ENCODE measurements around the gene C10orf105.

Gene C10orf105

DNA sequence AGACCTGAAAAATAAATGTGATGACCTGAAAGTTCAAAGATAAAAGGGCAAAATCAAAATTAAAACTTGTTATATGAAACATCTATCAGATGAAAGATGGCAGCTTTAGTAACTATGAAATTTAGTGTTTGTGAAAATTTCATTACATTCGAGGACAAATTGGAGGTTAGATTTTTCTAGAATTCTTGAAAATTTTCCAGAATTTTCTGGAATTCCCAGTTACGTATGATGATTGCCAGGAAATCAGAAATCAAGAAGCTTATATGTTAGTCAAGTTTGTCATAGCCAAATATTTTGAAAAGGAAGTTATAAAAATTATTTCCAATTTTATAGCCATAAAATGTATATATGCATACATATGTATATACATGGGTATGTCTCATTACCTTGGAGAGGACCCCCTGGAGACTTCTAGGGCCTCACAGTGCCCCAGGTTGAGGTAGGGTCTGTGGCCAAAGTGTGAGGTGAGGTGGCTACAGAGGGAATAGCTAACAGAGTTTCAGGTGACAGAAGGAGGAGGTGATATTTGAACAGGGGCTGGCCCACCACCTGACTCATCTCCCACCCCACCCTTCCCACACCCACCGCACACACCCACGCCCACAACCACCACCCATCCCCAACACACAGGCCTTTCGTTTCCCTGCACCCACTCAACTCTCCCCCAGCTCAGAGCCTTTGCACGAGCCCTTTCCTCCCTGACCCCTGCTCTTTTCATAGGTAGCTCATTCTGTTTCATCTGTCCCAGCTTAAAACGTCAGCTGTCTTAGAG, 21.5 kb downstream of the C10orf105 start:
- no peak for DNase-seq (ENCODE audit: low read depth, low spot score)

- no peak for DNase-seq (ENCODE audit: low read depth, low spot score)
Observed at GRCh38 chr10:71696628-71697326, 22.8 kb downstream of the C10orf105 start.

- DNase-seq (ENCODE audit: low read depth, low spot score): no peak
Observed at GRCh38 chr10:71695502-71696476, 23.8 kb downstream of the C10orf105 start.

DNA sequence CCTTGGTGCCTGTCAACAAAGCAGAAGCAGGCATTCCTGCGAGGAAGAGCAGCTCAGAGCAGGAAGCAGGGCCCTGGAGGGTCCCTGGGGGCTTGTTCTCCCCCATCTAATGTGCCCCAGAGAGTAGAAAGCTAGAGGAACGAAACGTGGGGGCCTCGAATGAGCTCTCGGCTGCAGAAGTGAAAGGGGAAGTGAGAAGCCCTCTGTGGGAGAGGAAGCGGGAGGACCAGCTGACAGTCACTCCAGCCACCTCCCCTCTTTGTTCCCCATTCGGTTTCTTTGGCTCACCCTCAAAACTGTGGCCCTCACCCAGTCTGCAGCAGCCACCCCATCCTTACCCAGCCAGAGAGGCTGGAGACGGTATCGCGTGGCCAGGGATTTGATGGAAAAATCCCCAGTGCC, 25.0 kb downstream of the C10orf105 start:
- DNase-seq (ENCODE audit: low read depth, low spot score): no peak

DNA sequence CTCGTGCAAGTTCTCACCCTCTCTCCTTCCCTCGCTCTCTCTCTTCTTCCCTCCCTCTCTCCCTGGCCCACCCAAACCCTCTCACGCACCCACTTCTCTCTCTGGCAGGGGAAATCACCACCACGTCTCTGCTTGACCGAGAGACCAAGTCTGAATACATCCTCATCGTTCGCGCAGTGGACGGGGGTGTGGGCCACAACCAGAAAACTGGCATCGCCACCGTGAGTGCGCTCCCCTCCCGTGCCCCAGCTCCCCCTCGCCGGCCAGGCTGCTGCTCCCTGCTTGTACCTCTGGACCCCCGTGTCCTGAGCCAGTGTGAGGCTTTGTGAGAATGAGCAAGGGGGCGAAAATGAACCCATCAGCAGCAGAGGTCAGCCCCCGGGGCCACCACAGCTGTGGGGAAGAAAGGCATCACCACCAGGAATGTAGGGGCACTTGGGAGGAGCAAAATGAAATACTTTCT, 25.5 kb downstream of the C10orf105 start:
- DNase-seq (ENCODE audit: low read depth, low spot score): no peak

DNA sequence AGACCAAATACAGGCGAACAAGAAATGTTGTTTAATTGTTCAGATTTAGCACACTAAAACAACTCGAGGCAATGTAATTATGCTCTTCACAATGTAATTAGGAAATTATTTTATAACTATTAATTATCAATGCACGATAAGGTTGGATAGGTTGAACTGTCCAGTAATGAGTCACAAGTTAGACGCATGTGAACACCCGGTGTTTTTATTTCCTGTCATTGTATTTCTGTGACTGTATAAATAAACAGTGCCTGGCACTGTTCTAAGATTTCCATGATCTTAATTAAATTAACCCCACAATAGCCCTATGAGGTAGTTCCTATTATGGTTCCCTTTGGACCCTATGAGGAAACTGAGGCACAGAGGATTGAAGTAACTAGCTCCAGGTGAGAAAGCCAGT, 26.2 kb downstream of the C10orf105 start:
- no peak for DNase-seq (ENCODE audit: low read depth, low spot score)

- DNase-seq (ENCODE audit: low read depth, low spot score): no peak
Observed at GRCh38 chr10:71692598-71693306, 26.8 kb downstream of the C10orf105 start.

DNA sequence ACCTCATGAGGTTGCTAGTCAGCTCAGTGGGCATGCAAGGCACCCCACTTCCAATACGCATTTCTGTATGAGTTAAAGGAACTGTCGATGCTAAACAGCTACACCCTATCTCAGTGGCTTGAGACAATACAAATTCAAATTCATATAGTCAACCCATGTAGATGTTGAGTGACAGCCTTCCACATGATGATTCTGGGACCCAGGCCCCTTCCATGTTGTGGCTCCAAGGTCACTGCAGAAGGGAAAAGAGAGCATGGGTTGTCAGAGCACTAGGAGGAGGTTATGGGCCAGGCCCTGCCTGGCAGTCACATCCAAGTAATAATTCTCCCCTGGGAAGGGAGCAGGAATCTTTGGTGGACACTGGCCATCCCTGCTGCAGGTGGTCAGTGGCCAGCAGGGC, 28.2 kb downstream of the C10orf105 start:
- no peak for DNase-seq (ENCODE audit: low read depth, low spot score)

DNA sequence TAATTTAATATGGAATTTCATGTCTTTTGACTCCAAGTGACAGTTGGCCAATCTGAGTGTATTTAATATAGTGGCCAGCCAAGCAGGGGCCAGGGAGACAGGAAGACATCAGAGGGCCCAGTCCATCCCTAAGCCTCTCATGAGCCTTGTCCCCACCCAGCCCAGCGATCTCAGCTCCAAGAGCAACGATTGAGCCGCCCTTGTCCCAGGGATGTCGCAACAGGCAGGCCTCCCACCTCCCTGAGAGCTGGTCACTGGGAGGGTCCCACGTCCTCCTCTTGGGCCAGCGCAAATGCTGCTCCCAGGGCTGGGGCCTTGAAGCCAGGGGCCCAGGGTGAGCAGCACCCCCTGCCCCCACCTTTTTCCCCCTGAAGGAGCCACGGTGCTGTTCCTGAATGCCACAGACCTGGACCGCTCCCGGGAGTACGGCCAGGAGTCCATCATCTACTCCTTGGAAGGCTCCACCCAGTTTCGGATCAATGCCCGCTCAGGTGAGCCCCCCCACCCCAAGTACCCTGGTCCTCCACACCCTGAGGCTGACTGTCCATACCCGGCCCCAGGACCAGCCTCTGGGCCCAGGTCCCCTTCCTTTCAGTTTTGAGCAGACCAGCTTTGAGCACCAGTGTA, 29.4 kb downstream of the C10orf105 start:
- DNase-seq (ENCODE audit: low read depth, low spot score): no peak

GRCh38 chr10:71688256-71688655, 31.3 kb downstream of the C10orf105 start:
- no peak for DNase-seq (ENCODE audit: low read depth, low spot score)

- no peak for DNase-seq (ENCODE audit: low read depth, low spot score)
Observed at GRCh38 chr10:71687480-71687879, 32.1 kb downstream of the C10orf105 start.

GRCh38 chr10:71687077-71687476, 32.5 kb downstream of the C10orf105 start:
- no peak for DNase-seq (ENCODE audit: low read depth, low spot score)

DNA sequence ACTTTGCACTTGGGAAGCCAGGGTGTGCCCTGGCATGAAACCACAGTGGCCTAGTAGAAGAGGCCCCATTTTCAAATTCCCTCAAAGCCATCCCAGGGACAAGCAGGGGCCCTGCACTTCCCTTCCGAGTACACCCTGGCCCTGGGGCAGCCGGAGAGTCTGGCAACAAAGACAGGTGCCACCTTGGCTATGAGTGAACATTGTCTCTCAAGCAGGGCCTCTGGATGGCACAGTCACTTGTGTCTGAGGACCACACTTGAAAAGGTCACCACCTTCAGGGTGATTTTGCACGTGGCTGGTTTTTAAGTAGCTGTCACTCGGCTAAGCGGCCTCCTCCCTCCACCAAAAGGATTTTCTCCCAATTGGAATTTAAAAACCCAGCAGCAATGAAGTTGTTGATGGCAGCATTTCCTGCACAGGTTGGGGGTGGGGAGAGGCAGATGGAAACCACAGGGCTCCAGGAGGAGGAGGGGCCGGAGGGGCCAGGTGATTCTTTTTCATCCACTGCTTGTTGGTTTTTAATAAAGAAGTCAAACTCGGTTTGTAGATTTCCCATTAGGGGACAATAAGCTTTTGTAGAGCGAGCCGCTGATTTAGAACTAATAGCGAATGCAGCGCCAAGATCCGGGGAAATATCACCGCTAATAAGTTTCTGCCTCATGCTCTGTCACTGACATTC, 33.9 kb downstream of the C10orf105 start:
- no peak for DNase-seq (ENCODE audit: low read depth, low spot score)

- no peak for DNase-seq (ENCODE audit: low read depth, low spot score)
Observed at GRCh38 chr10:71684356-71685173, 35.0 kb downstream of the C10orf105 start.

DNA sequence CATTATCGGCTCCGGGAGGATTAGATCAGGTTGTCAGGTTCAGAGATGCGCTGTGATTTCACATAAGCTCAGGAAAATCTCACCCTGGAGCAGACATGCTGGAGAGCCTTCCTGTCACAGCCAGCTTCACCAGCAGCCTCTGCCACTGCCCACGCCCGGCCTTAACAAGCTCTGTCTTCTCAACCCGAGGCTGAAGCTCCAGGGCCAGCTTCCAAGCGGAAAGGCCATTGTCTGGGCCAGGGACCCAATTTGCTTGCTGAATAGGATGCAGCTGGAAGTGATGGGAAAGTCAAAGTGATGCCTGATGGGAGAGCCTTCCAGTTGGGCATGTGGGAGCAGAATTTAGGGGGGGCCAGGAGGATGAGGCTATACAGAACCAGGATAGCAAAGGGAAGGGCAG, 36.3 kb downstream of the C10orf105 start:
- no peak for DNase-seq (ENCODE audit: low read depth, low spot score)

DNA sequence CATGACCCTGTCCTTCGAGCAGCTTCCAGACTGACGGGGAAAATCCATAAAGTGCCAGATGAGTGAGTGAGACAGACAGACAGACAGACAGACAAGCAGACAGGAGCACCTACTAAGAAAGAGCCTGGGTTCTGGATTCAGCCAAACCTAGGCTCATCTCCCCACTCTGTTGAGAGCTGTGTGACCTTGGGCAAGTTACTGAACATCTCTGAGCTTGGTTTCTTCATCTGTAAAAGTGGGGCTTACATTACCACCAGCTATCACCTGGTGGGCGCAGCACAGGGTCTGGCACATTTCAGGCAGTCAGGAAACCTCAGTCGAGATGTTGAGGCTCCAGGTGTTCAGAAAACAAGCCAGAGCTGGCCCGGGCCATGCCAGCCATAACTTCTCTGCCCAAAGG, 37.6 kb downstream of the C10orf105 start:
- DNase-seq (ENCODE audit: low read depth, low spot score): no peak

DNA sequence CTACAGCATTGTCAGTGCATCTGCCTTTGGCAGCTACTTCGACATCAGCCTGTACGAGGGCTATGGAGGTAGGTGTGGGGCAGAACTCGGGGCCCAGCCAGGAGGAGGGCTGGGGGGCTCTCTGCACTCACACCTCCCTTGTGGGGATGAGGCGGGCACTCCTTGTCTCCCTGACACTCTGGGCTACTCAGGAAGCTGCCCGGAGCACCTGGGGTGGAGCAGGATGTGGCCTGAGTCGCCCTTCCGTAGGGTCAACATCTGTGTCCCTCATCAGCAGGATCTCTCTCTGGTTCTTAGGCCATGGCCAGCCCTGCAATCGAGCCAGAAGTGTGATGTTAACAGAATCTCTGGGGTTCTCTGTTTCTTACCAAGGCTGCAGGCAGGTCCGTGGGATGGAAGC, 40.2 kb downstream of the C10orf105 start:
- DNase-seq (ENCODE audit: low read depth, low spot score): no peak

- DNase-seq (ENCODE audit: low read depth, low spot score): no peak
Observed at GRCh38 chr10:71678057-71678805, 41.3 kb downstream of the C10orf105 start.

- DNase-seq (ENCODE audit: low read depth, low spot score): no peak
Observed at GRCh38 chr10:71677261-71677660, 42.3 kb downstream of the C10orf105 start.
